ENCODE measurements around the gene ACTN2. TPM values are rescaled to one million over a fixed set of nuclear protein-coding genes. Genes with fewer than 3 reads are reported as not detected.

Gene ACTN2
- total and polyA plus RNA-seq, 2 donors (not counting 3 experiments of a cell fraction or from before 2014, with no cell fraction given), result 0.22 to 0.55 TPM

GRCh38 chr1:236812334-236813030 lies 126.2 kb downstream of the ACTN2 start:
- H3K27me3 ChIP-seq (ENCODE audit: control insufficient read depth in 2 of 2, insufficient read depth in 2 of 2, low read length in 2 of 2), result no peaks in the 10 kb centered on the region
- no peak overlapping the region for H3K27ac ChIP-seq (ENCODE audit: insufficient read depth, low read depth, low read length)
- DNase-seq (ENCODE audit: low read depth, low spot score) (no peak), FAIRE-seq (no peak)
- H3K4me2 ChIP-seq (ENCODE audit: insufficient read depth, low read length), result no peak overlapping the region
- no peak overlapping the region for H3K4me3 ChIP-seq (replicated peaks in 1 of 3; ENCODE audit: insufficient read depth in 1 of 3, low read depth in 1 of 3, low read length in 3 of 3)
- H2AFZ ChIP-seq (ENCODE audit: low read depth, low read length), result no peak overlapping the region
- H3K36me3 ChIP-seq (ENCODE audit: control insufficient read depth in 2 of 2, extremely low read depth in 1 of 2, insufficient read depth in 2 of 2, low read length in 2 of 2), result peaks cover 6 to 12% of the 10 kb centered on the region in 2 experiments
- no peaks in the 10 kb centered on the region for H3K79me2 ChIP-seq (ENCODE audit: control insufficient read depth, insufficient read depth, low read length)
- CTCF ChIA-PET, result interaction anchor here (1.3 to 1.4 kb wide), 2 partner anchors 12 to 18 kb away, joined by 3 to 4 read pairs; partner anchors contain the start of gene MTR
- POLR2A ChIA-PET, result no interaction called here
- H3K4me1 ChIP-seq (ENCODE audit: control insufficient read depth, extremely low read depth, insufficient read depth, low read length), result no peaks in the 10 kb centered on the region
- dilution Hi-C loops (cut with MboI; ENCODE audit: extremely low pct_ligation_motif_present, low sequenced_read_pairs) (no loop called here), intact Hi-C loops (cut with micrococcal nuclease) (no loop called here)
- H3K9ac ChIP-seq (replicated peaks; ENCODE audit: extremely low read depth, insufficient read depth, low read length), result no peak overlapping the region
- H3K9me1 ChIP-seq (replicated peaks; ENCODE audit: control insufficient read depth, extremely low read depth, insufficient read depth, low read length), result no peaks in the 10 kb centered on the region
- TF ChIP-seq MYC (IDR thresholded peaks at IDR 0.05; ENCODE audit: low read depth, low read length) (no peak), EZH2 (IDR thresholded peaks at IDR 0.05; ENCODE audit: borderline replicate concordance, low read depth, low read length, severe bottlenecking) (no peak), CTCF (IDR thresholded peaks at IDR 0.05; ENCODE audit: extremely low read depth in 1 of 2, insufficient read depth in 1 of 2, low read depth in 1 of 2, low read length in 2 of 2) (no peak), JUN (IDR thresholded peaks at IDR 0.05; ENCODE audit: borderline replicate concordance, insufficient read depth, insufficient read length, low read depth) (no peak), POLR2A (IDR thresholded peaks at IDR 0.05; ENCODE audit: low read depth, low read length) (no peak), POLR2AphosphoS5 (IDR thresholded peaks at IDR 0.05; ENCODE audit: insufficient read depth, low read depth, low read length) (no peak), FOS (IDR thresholded peaks at IDR 0.05; ENCODE audit: borderline replicate concordance, insufficient read depth, low read length) (no peak), GATA2 (IDR thresholded peaks at IDR 0.05; ENCODE audit: insufficient read depth, insufficient read length, low read depth, low read length) (no peak), MAX (IDR thresholded peaks at IDR 0.05; ENCODE audit: insufficient read depth, insufficient read length) (no peak)
- H3K9me3 ChIP-seq (replicated peaks; ENCODE audit: control insufficient read depth, insufficient read depth, low read length), result no peaks in the 10 kb centered on the region
- BruUV-seq (replicated peaks), result no TSS peak
- no peaks in the 10 kb centered on the region for H4K20me1 ChIP-seq (replicated peaks; ENCODE audit: control insufficient read depth, extremely low read depth, insufficient read depth, low read length)

Other genes starting within 250 kb of the ACTN2 start
- gene LGALS8, start 162.5 kb upstream of the ACTN2 start, total RNA-seq, result 48.1 and 49.9 TPM in 2 replicates
- gene LGALS8, start 162.5 kb upstream of the ACTN2 start, polyA plus RNA-seq, result 36.7 and 45.6 TPM in 2 replicates
- 53.8 and 62.0 TPM in 2 replicates for gene HEATR1, start 82.0 kb upstream of the ACTN2 start, total RNA-seq
- 6.2 and 8.4 TPM in 2 replicates for gene HEATR1, start 82.0 kb upstream of the ACTN2 start, polyA plus RNA-seq
- gene MTR, start 108.8 kb downstream of the ACTN2 start, total RNA-seq, result 41.8 and 45.2 TPM in 2 replicates
- 5.3 and 6.7 TPM in 2 replicates for gene MTR, start 108.8 kb downstream of the ACTN2 start, polyA plus RNA-seq

Data from endothelial cell of umbilical vein (primary cell).